ENCODE results near the gene IQCH.

GRCh38 chr15:67515090-67515489 lies 260.5 kb downstream of the IQCH start:
- TF ChIP-seq CTCF (IDR thresholded peaks at IDR 0.05) (no peak), POLR2A (IDR thresholded peaks at IDR 0.05) (no peak)

All from vagina (tissue), 2 donors.